Bronchial epithelial cell (primary cell): ENCODE results near the gene ACOD1. TPM values are rescaled to one million over a fixed set of nuclear protein-coding genes. Genes with fewer than 3 reads are reported as not detected.
A peak's percentile ranks its signal among the peaks of the same experiment; 100 is the strongest.
"Not testable (repeated sequence)": the region's sequence is repeated elsewhere in the genome, so short reads cannot be mapped to it uniquely, and the experiment has no call there.

Source experiments
- DNase-seq: peaks from one replicate; pipeline ENCODE4 v3.0.0-alpha.2; 2010; ENCODE audit warnings: low read depth
- FAIRE-seq: peaks from 2 replicates; lab custom pipeline; 2011; peaks lifted over from hg19 to GRCh38; lab: Jason Lieb, UNC
- H3K27me3 ChIP-seq: 2 replicates; pipeline ENCODE4 v1.5.1; 2011; ENCODE audit warnings: low read length; ENCODE audit not compliant: control insufficient read depth, insufficient read depth
- H3K36me3 ChIP-seq: 2 replicates; pipeline ENCODE4 v1.5.1; 2011; ENCODE audit warnings: low read length; ENCODE audit not compliant: control insufficient read depth, insufficient read depth
- H3K4me3 ChIP-seq: 2 replicates; pipeline ENCODE4 v1.5.1; 2011; ENCODE audit warnings: mild to moderate bottlenecking, low read depth, low read length, control low read depth
- CTCF ChIP-seq: IDR thresholded peaks from 2 replicates; pipeline ENCODE4 v1.5.1; 2011; ENCODE audit warnings: mild to moderate bottlenecking, moderate library complexity, low read length, control low read depth, inconsistent platforms; ENCODE audit not compliant: insufficient read depth, severe bottlenecking
- total RNA-seq: library from RNA; depleted of rRNA; stranded (reverse); fragments of >200 nt; gene quantifications from 2 replicates; pipeline ENCODE4 v1.2.1, GENCODE V29; 2014

ACOD1 gene
- total RNA-seq, 1 donor from 2014 or later, result not detected

GRCh38 chr13:76917095-76917494 is 31.2 kb upstream of the ACOD1 start:
- Histone ChIP-seq H3K27me3 (no peaks in the 10 kb centered on the region), H3K4me3 (no peak overlapping the region), H3K36me3 (no peaks in the 10 kb centered on the region)
- no peak for FAIRE-seq
- peak; percentile 33 for DNase-seq
- TF ChIP-seq CTCF, result no peak

GRCh38 chr13:76917755-76918481 is 30.4 kb upstream of the ACOD1 start:
- not testable (repeated sequence) for H3K4me3 ChIP-seq, H3K27me3 ChIP-seq, H3K36me3 ChIP-seq, FAIRE-seq
- DNase-seq, result peak; percentile 78

- no peak for FAIRE-seq
- no peak for TF ChIP-seq CTCF
Measured at GRCh38 chr13:76921516-76921915, 26.8 kb upstream of the ACOD1 start.

GRCh38 chr13:76925115-76925514 is 23.2 kb upstream of the ACOD1 start:
- FAIRE-seq (no peak), DNase-seq (peak; percentile 55)
- TF ChIP-seq CTCF, result no peak
- Histone ChIP-seq H3K36me3 (no peaks in the 10 kb centered on the region), H3K4me3 (no peak overlapping the region), H3K27me3 (no peaks in the 10 kb centered on the region)

More at GRCh38 chr13:76921516-76921915, 26.8 kb upstream of the ACOD1 start:
- no peak overlapping the region for H3K4me3 ChIP-seq
- no peaks in the 10 kb centered on the region for H3K36me3 ChIP-seq
- H3K27me3 ChIP-seq, result no peaks in the 10 kb centered on the region
- no peak for DNase-seq

GRCh38 chr13:76927955-76928354 is 20.4 kb upstream of the ACOD1 start:
- TF ChIP-seq CTCF, result no peak
- Histone ChIP-seq H3K27me3 (no peaks in the 10 kb centered on the region), H3K4me3 (no peak overlapping the region), H3K36me3 (no peaks in the 10 kb centered on the region)
- DNase-seq (no peak), FAIRE-seq (no peak)

- peak; percentile 13 for FAIRE-seq
- DNase-seq, result peak; percentile 64
Measured at GRCh38 chr13:76928456-76928855, 19.9 kb upstream of the ACOD1 start.

More at GRCh38 chr13:76928456-76928855, 19.9 kb upstream of the ACOD1 start:
- Histone ChIP-seq H3K36me3 (no peaks in the 10 kb centered on the region), H3K4me3 (no peak overlapping the region), H3K27me3 (no peaks in the 10 kb centered on the region)
- no peak for TF ChIP-seq CTCF
